ENCODE results near the gene RBP2.
A peak's percentile ranks its signal among the peaks of the same experiment; 100 is the strongest.
"Not testable (repeated sequence)": the region's sequence is repeated elsewhere in the genome, so short reads cannot be mapped to it uniquely, and the experiment has no call there.

Gene RBP2

DNA sequence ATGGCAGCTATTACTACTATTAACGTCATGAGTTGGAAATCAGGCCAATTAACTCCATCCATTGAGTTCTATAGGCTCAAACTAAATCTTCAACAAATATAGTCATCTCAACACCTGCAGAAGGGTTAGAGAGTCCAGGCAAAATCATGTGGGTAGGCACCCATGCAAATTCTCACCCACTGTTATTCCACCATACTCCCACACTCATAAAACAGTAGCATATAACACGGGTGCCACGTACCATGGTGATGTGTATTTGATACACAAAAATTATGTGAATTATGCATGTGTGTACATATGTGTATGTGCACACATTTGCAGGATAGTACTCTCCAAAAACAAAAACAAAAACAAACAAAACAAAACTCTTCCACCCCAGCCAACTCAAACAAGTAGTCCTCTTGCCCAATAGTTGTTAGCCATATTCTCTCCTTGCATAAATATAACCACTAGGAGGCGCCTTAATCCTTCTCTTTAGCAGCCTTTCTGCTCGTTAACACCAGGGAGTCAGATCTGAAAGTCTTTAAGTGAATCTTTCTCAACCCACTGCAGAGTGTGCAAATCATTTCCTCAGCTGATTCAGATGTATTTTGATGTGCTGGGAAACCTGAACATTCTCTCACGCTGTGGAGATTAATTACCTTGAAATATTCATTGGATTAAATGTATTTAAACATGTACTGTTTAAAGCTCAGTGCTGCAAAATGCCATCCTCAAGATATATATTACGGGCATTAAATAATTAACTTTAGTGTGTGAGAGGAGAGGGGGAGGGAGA lies 48.8 kb downstream of the RBP2 start:
- Histone ChIP-seq H3K4me3 (ENCODE audit: low read length in 2 of 2) (no peak overlapping the region), H3K27me3 (ENCODE audit: control insufficient read depth in 2 of 2, insufficient read depth in 2 of 2, low read length in 2 of 2) (no peaks in the 10 kb centered on the region), H3K4me1 (ENCODE audit: control insufficient read depth in 2 of 2, insufficient read depth in 2 of 2, low read length in 2 of 2) (peaks cover 0 to 8% of the 10 kb centered on the region in 2 donors), H3K36me3 (ENCODE audit: control insufficient read depth in 2 of 2, insufficient read depth in 2 of 2, low read length in 2 of 2) (peaks cover 0 to 4% of the 10 kb centered on the region in 2 donors), H3K9me3 (ENCODE audit: control insufficient read depth in 2 of 2, low read length in 2 of 2) (no peaks in the 10 kb centered on the region), H3K27ac (ENCODE audit: low read depth in 2 of 2, low read length in 2 of 2) (no peak overlapping the region), H3K9ac (ENCODE audit: low read depth in 1 of 2, low read length in 2 of 2) (no peak overlapping the region)

DNA sequence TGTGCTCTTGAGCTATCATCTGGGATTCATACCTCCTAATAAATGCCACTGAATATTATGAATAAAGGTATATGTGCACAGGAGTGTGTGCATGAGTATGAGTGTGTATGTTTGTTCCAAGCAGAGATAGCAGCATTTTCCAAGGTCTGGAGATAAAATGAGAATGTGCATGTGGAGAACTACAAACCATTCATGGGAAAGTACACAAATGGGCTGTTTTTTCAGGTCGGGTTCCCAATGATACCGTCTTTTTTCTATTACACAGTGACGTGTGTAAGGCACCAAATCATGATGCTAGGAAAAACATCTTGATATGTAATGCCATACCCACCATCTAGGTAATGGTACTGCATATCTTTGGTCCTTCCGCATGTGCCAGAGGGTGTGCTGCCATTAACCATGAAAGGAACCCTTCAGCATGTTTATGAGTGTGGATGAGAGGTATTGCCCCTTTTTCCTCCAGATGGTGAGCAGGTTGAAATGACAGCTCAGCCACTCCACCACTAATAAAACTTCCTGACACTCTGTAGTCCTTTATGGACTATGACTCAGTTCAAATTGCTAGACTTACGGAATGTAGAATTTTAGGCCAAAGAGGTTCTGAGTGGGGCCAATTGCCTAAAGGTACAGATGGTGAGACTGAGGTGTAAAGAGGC lies 50.4 kb downstream of the RBP2 start:
- peaks cover 0 to 11% of the 10 kb centered on the region in 2 donors for H3K4me1 ChIP-seq (ENCODE audit: control insufficient read depth in 2 of 2, insufficient read depth in 2 of 2, low read length in 2 of 2)
- no peaks in the 10 kb centered on the region for H3K27me3 ChIP-seq (ENCODE audit: control insufficient read depth in 2 of 2, insufficient read depth in 2 of 2, low read length in 2 of 2)
- no peaks in the 10 kb centered on the region for H3K9me3 ChIP-seq (ENCODE audit: control insufficient read depth in 2 of 2, low read length in 2 of 2)
- no peak overlapping the region for H3K4me3 ChIP-seq (ENCODE audit: low read length in 2 of 2)
- no peak overlapping the region for H3K9ac ChIP-seq (ENCODE audit: low read depth in 1 of 2, low read length in 2 of 2)
- H3K36me3 ChIP-seq (ENCODE audit: control insufficient read depth in 2 of 2, insufficient read depth in 2 of 2, low read length in 2 of 2), result peaks cover 0 to 4% of the 10 kb centered on the region in 2 donors
- H3K27ac ChIP-seq (ENCODE audit: low read depth in 2 of 2, low read length in 2 of 2), result no peak overlapping the region

DNA sequence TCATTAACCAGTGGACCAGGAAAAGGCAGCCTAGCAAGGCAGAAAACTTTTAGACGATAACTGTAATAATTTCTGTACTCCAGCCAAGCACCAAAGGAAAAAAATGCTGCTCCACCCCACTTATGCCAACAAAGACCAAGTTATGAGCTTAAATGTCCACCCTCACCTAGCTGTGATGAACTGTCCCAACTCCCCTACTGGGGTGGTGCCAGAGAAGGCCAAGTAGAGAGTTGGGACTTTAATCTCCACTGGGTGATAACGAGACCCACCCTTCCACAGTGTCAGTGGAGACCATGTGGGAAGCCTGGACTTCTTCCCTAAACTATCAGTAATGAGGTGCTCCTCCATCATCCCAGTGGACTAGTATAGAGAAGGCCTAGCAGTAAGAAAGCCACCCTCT lies 53.1 kb downstream of the RBP2 start:
- peak overlapping the region in 1 of 2 donors; percentile 36 for H3K27ac ChIP-seq (ENCODE audit: low read depth in 2 of 2, low read length in 2 of 2)
- no peaks in the 10 kb centered on the region for H3K27me3 ChIP-seq (ENCODE audit: control insufficient read depth in 2 of 2, insufficient read depth in 2 of 2, low read length in 2 of 2)
- peaks cover 0 to 4% of the 10 kb centered on the region in 2 donors for H3K36me3 ChIP-seq (ENCODE audit: control insufficient read depth in 2 of 2, insufficient read depth in 2 of 2, low read length in 2 of 2)
- no peak overlapping the region for H3K4me3 ChIP-seq (ENCODE audit: low read length in 2 of 2)
- H3K9me3 ChIP-seq (ENCODE audit: control insufficient read depth in 2 of 2, low read length in 2 of 2), result no peaks in the 10 kb centered on the region
- peaks cover 0 to 11% of the 10 kb centered on the region in 2 donors for H3K4me1 ChIP-seq (ENCODE audit: control insufficient read depth in 2 of 2, insufficient read depth in 2 of 2, low read length in 2 of 2)
- H3K9ac ChIP-seq (ENCODE audit: low read depth in 1 of 2, low read length in 2 of 2), result no peak overlapping the region

DNA sequence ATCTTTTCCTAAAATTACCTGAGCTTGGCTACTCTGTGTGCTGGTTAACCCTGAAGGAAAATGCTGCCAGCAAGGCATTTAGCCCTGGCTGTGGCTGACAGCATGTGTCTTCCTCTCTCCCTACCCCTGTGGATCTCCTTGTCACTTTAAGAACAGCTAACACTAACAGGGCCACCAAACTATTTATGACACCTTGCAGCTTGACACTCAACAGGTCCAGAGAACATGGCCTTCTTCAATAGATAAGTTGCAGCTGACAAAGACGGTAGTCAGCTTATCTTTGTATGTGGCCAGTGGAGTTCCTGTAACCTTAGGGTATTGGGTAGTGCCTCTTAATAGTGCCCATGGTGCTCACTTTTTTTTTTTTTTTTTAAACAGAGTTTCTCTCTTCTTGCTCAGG lies 54.9 kb downstream of the RBP2 start:
- Histone ChIP-seq H3K9ac (ENCODE audit: low read depth in 1 of 2, low read length in 2 of 2) (no peak overlapping the region), H3K4me3 (ENCODE audit: low read length in 2 of 2) (no peak overlapping the region), H3K27me3 (ENCODE audit: control insufficient read depth in 2 of 2, insufficient read depth in 2 of 2, low read length in 2 of 2) (no peaks in the 10 kb centered on the region), H3K27ac (ENCODE audit: low read depth in 2 of 2, low read length in 2 of 2) (no peak overlapping the region), H3K4me1 (ENCODE audit: control insufficient read depth in 2 of 2, insufficient read depth in 2 of 2, low read length in 2 of 2) (peaks cover 0 to 11% of the 10 kb centered on the region in 2 donors), H3K9me3 (ENCODE audit: control insufficient read depth in 2 of 2, low read length in 2 of 2) (no peaks in the 10 kb centered on the region), H3K36me3 (ENCODE audit: control insufficient read depth in 2 of 2, insufficient read depth in 2 of 2, low read length in 2 of 2) (peaks cover 0 to 4% of the 10 kb centered on the region in 2 donors)

DNA sequence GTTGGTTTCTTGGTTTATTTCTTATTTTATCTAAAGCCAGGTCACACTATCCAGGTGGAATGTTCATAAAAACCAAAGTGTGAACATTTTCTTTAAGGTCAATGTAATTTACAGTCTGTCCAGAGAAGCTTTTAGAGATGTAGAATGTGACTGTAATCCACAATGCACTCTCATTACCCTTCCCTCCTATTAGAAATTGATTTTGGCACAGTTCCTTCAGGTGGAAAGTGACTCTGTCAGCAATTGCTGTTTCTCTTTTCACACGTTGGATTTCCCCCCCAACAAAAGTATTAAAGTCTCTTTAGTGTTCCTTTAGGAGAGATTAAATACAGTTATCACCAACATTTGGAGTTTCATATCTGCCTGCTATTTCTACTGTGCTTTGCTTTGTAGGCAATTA lies 55.3 kb downstream of the RBP2 start:
- no peaks in the 10 kb centered on the region for H3K27me3 ChIP-seq (ENCODE audit: control insufficient read depth in 2 of 2, insufficient read depth in 2 of 2, low read length in 2 of 2)
- H3K36me3 ChIP-seq (ENCODE audit: control insufficient read depth in 2 of 2, insufficient read depth in 2 of 2, low read length in 2 of 2), result peaks cover 0 to 4% of the 10 kb centered on the region in 2 donors
- H3K9me3 ChIP-seq (ENCODE audit: control insufficient read depth in 2 of 2, low read length in 2 of 2), result no peaks in the 10 kb centered on the region
- H3K4me1 ChIP-seq (ENCODE audit: control insufficient read depth in 2 of 2, insufficient read depth in 2 of 2, low read length in 2 of 2), result peaks cover 0 to 11% of the 10 kb centered on the region in 2 donors
- no peak overlapping the region for H3K27ac ChIP-seq (ENCODE audit: low read depth in 2 of 2, low read length in 2 of 2)
- H3K4me3 ChIP-seq (ENCODE audit: low read length in 2 of 2), result no peak overlapping the region
- H3K9ac ChIP-seq (ENCODE audit: low read depth in 1 of 2, low read length in 2 of 2), result no peak overlapping the region

DNA sequence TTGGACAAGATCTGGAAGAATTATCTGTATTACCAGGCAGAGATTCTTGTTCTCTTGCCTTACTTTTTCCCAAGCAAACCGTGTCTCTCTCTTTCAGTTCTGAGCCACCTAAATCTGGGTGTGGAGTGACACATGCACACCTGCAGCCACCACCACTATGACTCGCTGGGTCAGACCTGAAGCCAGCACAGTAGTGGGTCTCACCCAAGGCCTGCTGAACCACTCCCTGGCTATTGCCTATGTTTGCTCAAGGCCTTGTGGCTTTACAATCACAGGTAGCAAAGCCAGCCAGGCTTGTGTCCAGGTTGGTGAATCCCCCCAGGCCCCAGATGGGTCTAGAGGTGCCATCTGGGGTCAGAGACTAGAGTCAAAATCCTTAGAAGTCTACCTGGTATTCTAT lies 58.2 kb downstream of the RBP2 start:
- peaks cover 0 to 8% of the 10 kb centered on the region in 2 donors for H3K4me1 ChIP-seq (ENCODE audit: control insufficient read depth in 2 of 2, insufficient read depth in 2 of 2, low read length in 2 of 2)
- H3K27me3 ChIP-seq (ENCODE audit: control insufficient read depth in 2 of 2, insufficient read depth in 2 of 2, low read length in 2 of 2), result no peaks in the 10 kb centered on the region

DNA sequence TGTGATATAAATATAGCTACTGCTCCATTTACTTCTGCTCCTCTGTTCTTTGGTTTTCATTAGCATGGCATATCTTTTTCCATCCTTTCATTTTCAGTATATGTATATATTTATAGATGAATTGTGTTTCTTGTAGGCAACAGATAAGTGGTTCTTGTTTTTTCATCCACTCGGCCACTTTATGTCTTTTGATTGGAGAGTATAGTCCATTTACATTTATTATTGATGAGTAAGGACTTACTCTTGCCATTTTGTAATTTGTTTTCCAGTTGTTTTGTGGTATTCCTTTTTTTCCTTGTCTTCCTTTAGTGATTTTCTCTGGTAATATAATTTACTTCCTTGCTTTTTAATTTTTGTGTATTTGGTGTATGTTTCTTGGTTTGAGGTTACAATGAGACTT lies 60.0 kb downstream of the RBP2 start:
- no peaks in the 10 kb centered on the region for H3K36me3 ChIP-seq (ENCODE audit: control insufficient read depth in 2 of 2, insufficient read depth in 2 of 2, low read length in 2 of 2)
- H3K9me3 ChIP-seq (ENCODE audit: control insufficient read depth in 2 of 2, low read length in 2 of 2), result peaks cover 0 to 5% of the 10 kb centered on the region in 2 donors
- no peak overlapping the region for H3K9ac ChIP-seq (ENCODE audit: low read depth in 1 of 2, low read length in 2 of 2)
- H3K4me1 ChIP-seq (ENCODE audit: control insufficient read depth in 2 of 2, insufficient read depth in 2 of 2, low read length in 2 of 2), result no peaks in the 10 kb centered on the region
- no peak overlapping the region for H3K4me3 ChIP-seq (ENCODE audit: low read length in 2 of 2)
- H3K27ac ChIP-seq (ENCODE audit: low read depth in 2 of 2, low read length in 2 of 2), result no peak overlapping the region
- H3K27me3 ChIP-seq (ENCODE audit: control insufficient read depth in 2 of 2, insufficient read depth in 2 of 2, low read length in 2 of 2), result no peaks in the 10 kb centered on the region

More for the DNA sequence above, 58.2 kb downstream of the RBP2 start:
- H3K36me3 ChIP-seq (ENCODE audit: control insufficient read depth in 2 of 2, insufficient read depth in 2 of 2, low read length in 2 of 2), result no peaks in the 10 kb centered on the region
- H3K9me3 ChIP-seq (ENCODE audit: control insufficient read depth in 2 of 2, low read length in 2 of 2), result peaks cover 0 to 2% of the 10 kb centered on the region in 2 donors
- no peak overlapping the region for H3K4me3 ChIP-seq (ENCODE audit: low read length in 2 of 2)
- no peak overlapping the region for H3K27ac ChIP-seq (ENCODE audit: low read depth in 2 of 2, low read length in 2 of 2)
- no peak overlapping the region for H3K9ac ChIP-seq (ENCODE audit: low read depth in 1 of 2, low read length in 2 of 2)

DNA sequence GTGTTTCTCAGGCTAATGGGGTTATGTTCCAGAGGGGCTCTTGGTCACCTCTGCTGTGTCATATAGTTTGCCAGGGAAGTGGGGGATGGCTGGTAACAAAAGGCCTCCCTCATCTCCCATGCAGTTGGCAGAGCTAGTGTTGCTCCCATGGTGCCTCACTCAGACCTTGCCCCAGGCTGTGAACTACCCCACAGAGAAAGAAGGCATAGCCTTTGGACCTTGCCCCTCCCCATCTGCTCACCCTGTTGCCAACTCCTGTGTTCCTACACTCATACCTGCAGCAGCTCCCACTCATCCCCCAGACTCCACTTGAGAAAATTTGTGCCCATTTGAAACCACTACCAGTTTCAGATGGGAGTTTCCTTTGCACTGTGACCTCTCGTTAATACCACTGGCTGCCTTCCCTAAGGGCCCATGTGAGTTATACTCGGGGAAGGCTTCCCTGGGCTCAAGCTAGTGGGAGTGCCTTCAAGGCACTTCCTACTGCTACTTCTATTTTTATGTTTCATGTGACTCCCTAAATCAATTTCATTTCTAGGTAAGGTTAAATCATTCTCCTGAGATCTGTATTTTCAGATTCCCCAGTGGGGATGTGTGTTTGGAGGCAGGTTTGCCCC lies 61.6 kb downstream of the RBP2 start:
- H3K36me3 ChIP-seq (ENCODE audit: control insufficient read depth in 2 of 2, insufficient read depth in 2 of 2, low read length in 2 of 2), result no peaks in the 10 kb centered on the region
- no peak overlapping the region for H3K4me3 ChIP-seq (ENCODE audit: low read length in 2 of 2)
- no peaks in the 10 kb centered on the region for H3K27me3 ChIP-seq (ENCODE audit: control insufficient read depth in 2 of 2, insufficient read depth in 2 of 2, low read length in 2 of 2)
- peaks cover 0 to 5% of the 10 kb centered on the region in 2 donors for H3K9me3 ChIP-seq (ENCODE audit: control insufficient read depth in 2 of 2, low read length in 2 of 2)
- no peaks in the 10 kb centered on the region for H3K4me1 ChIP-seq (ENCODE audit: control insufficient read depth in 2 of 2, insufficient read depth in 2 of 2, low read length in 2 of 2)
- no peak overlapping the region for H3K9ac ChIP-seq (ENCODE audit: low read depth in 1 of 2, low read length in 2 of 2)
- H3K27ac ChIP-seq (ENCODE audit: low read depth in 2 of 2, low read length in 2 of 2), result no peak overlapping the region

DNA sequence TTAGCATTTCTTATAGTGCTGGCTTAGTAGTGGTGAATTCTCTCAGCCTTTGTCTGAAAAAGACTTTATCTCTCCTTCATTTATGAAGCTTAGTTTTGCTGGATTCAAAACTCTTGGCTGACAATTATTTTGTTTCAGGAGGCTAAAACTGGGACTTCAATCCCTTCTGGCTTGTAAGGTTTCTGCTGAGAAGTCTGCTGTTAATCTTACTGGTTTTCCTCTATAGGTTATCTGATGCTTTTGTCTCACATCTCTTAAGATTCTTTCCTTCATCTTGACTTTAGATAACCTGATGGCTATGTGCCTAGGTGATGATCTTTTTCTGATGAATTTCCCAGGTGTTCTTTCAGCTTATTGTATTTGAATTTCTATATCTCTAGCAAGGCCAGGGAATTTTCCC lies 63.4 kb downstream of the RBP2 start:
- H3K4me3 ChIP-seq (ENCODE audit: low read length in 2 of 2); H3K27ac ChIP-seq (ENCODE audit: low read depth in 2 of 2, low read length in 2 of 2); H3K4me1 ChIP-seq (ENCODE audit: control insufficient read depth in 2 of 2, insufficient read depth in 2 of 2, low read length in 2 of 2); H3K36me3 ChIP-seq (ENCODE audit: control insufficient read depth in 2 of 2, insufficient read depth in 2 of 2, low read length in 2 of 2); H3K27me3 ChIP-seq (ENCODE audit: control insufficient read depth in 2 of 2, insufficient read depth in 2 of 2, low read length in 2 of 2); H3K9me3 ChIP-seq (ENCODE audit: control insufficient read depth in 2 of 2, low read length in 2 of 2); H3K9ac ChIP-seq (ENCODE audit: low read depth in 1 of 2, low read length in 2 of 2): not testable (repeated sequence)

Data from mucosa of rectum (tissue), 2 donors.